Stimulated activated CD8-positive, alpha-beta memory T cell treated with anti-CD3 and anti-CD28 coated beads, Interleukin-2, amount 100 ng/mL, for 1 hour (primary cell): ENCODE data around the gene KCNMA1.

Experiments
- DNase-seq, 2 donors: peaks; one replicate each; pipeline ENCODE4 v3.0.0-alpha.2; 2020; ENCODE audit warnings: low read depth in 2 of 2

KCNMA1 gene

DNA sequence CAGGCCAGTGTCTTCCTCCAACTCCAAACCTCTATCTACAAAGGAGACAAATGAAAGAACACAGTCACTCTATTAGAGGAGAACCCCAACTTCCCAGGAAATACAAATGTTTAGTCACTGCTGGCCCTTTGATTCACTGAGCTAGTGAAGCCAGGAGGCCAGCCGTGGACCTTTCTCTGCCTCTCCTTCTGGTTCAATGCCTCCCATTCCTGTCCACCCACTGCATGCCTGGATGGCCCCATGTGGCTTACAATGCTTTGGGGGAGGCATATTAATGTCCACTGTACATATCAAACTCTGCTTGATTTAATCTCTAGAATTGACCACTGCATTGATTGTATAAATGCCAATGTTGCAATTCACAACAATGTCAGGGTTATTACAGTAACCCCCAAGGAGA lies 687.3 kb downstream of the KCNMA1 start:
- DNase-seq = no peak

DNA sequence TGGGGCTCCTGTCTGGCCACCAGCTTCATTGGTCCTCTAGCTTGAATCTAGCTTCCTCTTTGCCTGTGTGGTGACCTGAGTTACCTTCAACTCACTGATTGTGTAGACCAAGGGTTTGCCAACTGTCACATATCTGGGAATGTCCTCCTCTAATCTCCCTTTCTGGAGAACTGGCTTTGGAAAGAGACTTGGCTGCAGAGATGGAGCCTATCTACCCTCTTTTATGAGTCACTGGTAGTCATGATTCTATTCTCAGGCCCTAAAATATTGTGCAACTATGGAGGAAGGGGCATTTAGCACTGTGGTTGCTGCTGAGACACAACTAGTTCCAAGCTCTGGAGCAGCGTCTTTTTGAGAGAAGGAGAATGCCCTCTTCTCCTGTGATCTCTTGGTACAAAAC lies 691.3 kb downstream of the KCNMA1 start:
- DNase-seq = no peak

DNA sequence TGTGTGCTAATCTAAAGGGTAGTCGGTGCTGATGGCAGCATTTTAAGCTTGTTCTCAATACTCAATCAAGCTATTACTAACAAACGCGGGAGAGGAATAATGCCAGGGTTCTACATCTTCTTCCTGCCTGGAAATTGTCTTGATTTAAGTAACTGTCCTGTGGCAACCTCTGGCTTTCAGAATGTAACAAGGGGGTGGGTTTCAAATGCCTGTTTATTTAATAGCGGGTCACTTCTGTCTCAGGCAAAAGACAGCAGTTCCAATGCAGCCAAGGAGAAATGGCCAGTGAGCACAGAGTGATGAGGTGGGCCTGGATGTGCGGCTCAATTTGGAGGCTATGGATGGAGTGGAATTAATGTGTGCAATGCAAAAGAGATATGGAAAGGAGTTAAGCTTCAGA lies 692.4 kb downstream of the KCNMA1 start:
- no peak for DNase-seq

DNA sequence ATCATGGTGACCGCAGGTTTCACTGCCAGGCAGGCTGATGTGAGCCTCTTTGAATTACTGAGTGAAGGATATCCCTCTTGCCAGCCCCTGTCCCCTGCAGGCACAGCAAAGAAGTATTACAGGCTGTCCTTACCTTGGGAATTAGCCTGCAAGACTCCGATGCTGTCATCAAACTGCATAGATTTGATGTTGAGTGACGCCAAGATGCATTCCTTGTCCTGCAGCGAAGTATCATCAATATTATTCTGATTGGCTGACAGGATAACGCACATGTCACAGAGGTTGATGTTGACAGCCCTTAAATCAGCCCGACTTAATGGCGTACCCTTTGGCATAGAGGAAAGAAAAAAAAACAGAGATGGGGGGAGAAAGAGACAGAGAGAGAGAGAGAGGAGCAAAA lies 693.0 kb downstream of the KCNMA1 start:
- no peak for DNase-seq

DNA sequence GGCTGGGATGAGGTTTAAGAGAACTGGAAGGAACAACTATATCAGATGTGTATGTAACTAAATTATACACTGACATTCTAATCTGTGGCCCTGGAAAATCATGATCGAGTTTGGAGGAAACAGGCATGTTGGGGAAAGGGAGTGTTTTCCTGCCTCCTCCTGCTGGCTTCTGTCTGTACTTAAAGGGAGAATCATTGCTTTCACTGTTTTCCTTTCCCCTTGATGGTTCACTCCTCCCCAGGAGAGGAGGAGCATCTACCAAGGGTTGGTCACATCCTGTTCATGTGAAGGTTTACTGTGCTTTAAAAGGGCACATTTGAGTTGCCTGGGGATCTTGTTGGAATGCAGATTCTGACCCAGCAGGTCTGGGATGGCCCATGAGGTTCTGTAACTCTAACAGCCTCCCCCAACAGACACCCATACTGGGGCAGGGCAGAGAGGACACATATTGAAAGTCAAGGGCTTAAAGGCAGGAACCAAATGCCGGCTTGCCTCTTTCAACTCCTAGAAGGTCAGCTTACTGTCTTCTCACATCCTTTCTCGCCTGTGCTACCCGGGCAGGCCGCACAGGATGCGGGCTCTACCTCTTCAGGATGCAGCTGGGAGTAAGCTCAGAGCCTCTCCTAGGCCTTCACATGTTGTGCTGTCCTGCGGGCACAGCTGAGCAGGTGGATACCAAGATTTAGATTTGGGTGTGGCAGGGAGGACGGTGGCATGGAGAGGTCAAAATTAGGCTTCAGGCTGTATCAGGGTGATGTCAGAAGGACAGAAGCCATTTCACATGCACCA lies 694.8 kb downstream of the KCNMA1 start:
- no peak for DNase-seq

DNA sequence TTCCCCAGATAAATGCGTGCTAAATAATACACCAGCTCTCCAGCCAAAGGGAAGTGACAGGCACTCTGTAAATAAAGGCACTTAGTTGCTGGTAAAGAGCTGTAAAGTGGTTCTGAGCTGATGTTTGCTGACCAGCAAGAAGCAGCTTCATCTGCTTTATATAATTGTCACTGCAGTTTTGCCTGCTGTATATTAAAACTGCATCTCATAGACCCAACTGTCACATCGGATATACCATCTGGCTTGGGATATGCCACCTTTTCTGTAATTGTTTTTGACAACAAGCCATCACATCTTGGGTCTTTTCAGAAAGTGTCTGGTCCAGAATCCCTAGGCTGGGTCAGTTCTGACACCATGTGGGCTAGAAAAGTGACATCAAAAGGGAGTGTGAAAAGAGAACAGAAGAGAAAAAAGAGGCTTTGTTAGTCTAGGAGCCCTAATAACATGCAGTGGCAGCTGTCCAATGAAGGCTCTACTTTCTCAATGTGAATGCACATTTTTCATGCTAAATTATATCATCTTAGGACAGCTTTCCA lies 697.6 kb downstream of the KCNMA1 start:
- DNase-seq = no peak

DNA sequence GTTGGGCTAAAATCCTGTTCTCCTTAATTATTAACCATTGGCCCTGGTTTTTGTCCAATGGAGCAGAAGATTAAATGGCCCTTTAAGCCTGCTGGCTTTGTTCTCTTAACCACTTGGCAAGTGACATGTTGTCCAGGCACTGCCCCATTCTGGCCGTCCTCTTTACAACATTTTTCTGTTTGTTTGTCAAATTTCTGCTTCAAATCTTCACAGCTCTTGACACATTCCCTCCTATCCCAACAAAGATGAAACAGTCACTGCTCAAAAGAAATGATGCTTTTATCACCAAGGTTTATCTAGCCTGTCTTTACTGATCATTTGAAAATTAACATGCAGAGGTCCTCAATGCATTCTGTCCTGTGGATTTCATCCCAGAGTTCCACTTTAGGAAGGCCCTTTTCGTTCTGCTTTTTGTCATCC lies 700.4 kb downstream of the KCNMA1 start:
- no peak for DNase-seq

DNA sequence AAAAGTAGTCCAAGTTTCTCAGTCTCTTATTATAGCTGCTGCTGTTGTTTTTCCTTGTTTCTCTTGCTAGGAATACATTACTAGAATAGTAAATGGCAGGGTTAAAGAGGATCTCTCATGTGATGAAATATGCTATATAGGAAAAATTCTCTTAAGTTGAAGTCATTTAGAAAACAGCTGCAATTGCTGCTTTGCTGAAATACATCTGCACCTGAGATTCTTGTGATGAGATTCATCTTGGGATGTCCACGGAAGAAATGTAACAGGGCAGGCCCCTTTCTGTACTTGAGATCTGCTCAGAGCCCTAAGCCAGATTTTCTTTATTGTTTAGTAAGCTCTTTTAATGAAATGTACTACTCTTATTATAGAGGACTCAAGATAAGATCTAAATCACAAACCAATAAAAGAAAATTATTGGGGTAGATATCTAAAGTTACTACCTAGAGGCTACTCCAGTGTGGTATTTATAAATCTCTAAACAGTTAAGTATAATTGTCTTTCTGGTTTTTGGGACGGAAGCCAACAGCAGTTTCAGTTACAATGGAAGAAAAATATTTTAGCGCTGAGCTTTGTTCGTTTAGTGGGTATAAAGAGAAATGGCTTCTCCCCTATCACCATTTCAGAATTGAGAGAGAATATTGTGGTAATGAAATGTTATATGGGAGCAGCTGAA lies 701.5 kb downstream of the KCNMA1 start:
- DNase-seq = no peak

DNA sequence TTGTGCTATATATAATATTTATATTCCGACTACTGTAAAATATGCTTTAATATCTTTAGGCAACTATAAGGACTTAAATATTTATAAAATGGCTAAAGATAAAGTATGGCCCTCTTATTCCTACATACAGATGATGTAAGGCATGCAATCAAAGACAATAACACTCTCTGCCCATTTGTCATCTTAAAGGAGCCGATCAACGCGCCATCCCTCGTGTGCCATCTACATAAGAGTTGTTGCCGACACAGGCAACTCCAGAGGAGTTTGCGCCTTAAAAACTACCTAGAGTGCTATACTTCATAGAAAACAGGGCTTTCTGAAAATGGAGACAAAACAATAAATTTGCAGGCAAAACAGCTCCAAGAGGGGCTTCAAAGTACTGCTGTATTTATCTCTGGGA lies 709.0 kb downstream of the KCNMA1 start:
- no peak for DNase-seq

DNA sequence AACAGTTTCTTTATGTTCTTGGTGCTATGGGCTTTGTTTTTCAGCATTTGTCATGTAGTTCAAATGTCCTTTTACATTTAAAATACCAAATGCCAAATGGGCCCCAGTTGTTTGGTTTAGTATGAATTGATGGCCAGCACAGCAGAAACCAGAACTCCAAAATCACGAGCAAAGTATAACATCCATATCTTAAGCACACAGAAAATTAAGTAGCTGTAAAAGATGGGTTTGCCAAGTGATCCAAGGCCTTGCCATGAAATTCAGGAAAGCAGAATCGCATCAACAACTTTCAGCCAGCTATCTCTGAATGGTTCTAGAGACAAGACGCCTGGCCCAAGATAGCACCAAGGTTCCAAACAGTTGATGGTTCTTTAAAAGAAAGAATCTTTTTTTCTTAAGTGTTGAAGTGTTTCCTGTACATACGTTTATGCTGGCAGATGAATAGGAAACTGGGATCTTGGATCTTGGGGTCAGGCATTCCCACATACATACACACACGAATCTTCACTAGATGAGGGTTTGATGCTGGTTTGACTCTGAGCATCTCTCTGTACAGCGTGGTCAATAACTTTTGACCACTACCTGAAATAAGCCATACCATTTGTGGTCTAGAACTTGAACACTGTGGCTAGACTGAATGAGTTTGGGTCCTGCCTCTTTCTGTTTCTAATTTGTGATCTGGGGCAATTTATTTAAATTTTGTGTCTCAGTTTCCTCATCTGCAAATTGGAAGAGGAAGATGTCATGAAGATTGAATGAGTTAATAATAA lies 711.8 kb downstream of the KCNMA1 start:
- no peak for DNase-seq

DNA sequence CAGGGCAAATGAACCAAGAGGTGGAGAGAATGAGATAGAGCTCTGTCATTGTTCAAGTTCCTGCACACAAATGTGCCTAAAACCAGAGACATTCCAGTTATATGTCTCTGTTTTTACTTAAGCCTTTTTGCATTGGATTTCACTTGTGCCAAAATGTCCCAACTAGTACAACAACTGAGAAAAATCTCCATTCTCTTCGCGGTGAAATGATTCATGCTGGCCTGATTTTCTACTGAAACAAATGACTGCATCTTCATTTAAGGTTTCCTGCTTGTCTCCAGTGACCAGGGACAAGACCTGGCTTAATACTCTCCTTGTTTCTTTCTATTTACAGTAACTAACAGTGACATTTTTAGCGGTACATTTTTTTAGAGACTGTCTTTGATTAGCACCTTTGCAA lies 714.9 kb downstream of the KCNMA1 start:
- no peak for DNase-seq

DNA sequence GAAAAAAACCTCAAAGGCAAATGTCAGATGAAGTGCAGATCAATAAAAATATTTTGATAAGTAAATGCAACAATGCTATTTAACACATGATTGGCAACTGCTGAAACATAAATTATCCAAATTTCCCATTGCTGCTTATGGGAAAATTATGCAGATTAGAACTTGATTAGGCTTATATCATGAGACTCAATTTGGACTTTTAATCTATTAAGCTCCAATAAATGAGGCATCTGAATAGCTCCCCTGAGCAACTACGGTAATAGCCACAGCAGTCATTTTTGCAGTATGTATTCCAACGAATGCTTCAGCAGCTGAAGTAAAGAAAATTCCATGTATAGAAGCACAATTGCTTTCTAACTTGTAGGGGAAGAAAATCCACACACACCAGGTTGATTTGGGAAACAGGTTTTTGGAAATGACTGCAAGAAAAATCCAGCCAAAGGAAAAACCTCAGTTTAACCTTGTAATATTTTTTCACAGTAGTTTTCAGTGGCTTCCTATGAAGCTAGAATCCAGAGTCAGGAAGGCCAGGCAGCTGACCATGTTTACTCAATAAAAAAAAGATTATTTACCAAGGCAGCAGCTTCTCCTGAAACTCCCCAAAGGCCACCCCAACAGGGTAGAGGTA lies 716.1 kb downstream of the KCNMA1 start:
- no peak for DNase-seq

DNA sequence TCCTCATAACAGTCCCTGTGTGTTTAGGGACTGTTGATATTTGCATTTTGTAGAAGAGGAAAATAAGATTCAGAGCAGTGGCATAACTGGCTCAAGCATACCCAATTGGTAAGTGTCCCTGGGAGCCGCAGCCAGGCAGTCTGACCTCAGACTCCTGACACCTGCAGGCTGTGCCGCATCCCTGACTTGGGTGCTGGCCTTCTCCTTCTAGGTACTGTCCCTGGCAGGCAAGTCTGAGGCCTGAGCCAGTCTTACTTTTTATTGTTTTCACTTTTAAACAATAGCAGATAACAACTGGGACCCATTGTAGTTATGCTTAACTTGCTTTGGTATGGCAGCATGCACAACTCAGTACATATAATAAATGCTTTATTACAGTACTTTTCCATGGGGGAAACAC lies 717.0 kb downstream of the KCNMA1 start:
- no peak for DNase-seq

DNA sequence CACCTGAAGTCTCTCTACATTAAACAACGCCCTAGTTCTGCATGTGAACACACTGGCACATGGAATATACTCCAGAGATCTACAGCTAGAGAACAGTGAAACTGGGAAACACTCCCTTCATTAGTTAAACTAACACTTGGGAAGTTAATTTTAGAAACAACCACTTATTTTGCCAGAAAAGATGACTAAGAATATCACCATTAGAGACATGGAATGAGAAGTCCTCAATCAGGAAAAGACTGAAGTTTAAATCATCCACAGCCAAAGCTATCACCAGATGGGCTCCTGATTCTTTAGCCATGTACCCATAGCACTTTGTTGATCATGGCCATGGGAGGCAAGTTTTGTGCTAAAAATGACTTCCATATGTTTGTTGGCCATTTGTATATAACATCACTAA lies 719.5 kb downstream of the KCNMA1 start:
- no peak for DNase-seq

DNA sequence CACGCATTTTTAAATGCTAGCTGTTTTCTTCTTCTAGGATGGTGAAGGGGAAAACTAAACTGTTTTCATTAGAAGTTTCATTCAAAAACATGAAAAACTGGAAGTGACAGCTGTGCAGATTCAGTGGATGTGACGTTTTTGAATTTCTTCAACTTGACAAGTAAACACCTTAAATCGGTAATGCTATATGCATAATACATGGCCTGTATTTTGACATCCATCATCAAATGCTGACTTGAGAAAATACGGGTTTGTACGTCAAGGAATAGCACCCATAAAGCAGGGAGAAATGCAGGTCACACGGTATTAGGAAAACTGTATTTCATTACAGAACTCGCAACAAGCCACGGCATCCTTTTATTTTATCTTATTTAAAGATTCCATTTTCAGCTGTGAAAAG lies 720.5 kb downstream of the KCNMA1 start:
- DNase-seq = no peak

DNA sequence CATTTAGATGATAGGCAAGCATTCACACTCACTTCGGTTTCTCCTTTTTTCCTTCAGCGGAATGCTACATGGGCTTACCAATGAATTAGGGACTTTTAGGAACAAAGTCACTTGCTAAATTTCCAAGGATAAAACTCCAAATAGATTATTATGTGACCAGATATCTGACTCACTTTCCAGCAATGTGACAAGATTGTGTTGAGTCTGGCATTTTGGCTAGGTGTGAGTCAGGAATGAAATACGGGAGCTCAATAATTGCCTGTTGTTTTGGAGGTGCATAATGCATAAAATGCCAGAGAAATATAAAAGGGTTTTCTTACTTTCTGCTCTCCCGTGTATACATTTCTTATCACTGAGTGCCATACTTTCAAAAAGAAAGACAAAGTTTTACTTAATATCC lies 721.1 kb downstream of the KCNMA1 start:
- no peak for DNase-seq

DNA sequence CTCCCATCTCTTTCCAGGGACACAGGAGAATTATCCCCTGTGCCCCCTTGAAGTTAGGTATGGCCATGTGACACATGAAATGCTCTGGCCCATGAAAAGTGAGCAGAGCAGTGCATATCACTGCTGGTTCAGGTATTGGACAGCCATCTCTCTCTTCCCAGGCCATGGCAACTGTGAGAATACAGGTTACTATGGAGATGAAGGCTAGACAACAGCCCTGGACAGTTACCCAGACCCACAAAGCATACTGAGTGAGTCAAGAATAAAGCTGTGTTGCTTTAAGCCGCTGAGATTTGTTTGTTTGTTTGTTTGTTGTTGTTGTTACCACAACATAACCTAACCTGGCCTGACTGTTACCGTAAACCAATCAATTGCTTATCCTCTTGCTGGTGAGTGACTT lies 722.3 kb downstream of the KCNMA1 start:
- no peak for DNase-seq

DNA sequence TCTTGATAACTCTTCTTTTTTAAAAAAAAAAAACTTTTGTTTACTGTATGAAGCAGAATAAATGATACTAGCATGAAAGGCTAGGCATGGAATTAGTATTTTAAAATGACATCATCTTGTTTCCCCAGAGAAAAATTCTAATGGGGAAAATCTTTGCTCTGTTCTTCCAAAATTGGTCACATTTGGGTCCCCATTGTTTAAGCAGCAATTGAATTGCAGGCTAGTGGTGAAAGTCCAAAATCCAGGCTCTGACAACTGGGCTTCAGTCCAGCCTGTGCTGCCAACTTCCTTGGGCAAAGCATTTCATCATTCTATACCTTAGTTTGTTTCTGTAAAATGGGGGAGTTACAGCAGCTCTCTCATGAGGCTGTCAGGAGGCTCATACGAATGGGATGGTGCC lies 726.4 kb downstream of the KCNMA1 start:
- no peak for DNase-seq

DNA sequence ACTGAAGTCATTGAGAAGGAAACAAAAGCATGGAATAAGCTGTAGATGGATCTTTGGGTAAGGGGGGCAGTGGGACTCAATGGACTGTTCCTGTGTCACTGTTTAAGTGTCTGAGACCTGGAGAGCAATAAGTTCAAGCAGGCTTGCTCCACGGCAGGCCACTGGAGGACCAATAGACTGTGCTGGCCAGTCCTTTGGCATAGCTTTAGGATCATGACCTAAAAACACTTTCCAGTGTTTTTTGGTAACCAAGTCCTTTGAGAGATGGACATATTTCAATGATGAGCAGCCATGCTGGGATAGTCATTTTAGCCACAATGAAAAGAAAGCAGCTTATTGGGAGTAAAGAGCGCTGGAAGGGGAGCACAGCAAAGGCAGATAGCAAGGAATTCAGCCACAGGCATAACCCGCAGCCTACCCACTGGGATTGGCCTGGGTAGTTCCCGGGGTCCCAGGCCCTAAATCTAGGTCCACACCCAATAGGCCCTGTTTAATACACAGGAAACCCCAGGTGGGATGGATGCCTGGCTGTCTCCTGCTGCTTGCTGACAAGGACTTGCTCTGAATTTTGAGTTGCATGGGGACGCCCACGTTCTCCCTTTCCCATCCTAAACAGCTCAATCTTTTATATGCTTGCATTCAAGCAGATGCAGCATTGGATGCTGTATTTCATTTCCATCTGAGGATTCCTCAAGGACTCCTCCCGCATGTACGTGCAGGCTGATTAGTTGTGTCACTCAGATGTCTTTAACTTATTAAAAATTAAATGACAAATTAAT lies 727.2 kb downstream of the KCNMA1 start:
- DNase-seq = no peak

DNA sequence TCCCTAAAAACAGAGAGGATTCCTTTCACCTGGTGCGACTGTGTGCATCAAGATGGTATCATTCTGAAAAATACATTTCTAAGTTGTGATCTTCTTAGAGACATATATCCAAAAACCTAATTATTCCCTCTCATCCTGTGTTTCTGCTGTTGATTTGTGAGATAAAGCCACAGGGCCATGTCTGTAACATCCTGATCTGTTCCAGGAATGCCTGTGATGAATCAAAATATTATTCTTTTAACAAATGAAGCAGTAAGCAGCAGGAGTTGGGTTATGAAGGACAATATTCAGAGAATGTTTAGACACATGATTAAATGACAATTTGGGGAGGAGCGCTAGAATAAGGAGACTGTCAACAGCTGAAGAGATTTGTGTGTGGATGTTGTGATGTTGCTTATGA lies 731.4 kb downstream of the KCNMA1 start:
- no peak for DNase-seq

DNA sequence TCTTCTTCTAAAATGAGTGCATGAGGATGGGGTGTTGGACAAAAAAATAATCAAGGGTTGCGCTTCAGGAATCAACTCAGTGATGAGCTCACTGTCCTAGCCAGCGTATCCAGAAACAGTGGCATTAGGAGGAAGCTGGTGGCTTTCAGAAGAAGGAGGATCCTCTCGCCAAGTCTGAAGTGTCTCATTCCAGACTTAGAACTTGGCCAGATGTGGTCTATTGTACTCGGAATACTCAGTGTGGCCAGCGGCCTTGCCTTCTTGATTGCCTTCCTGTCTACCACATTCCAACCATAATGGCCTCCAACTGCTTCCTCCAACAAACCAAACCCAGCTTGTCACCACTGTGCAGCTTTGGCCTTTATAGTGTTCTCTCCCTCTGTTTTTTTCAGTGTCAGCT lies 732.4 kb downstream of the KCNMA1 start:
- no peak for DNase-seq
